ENCODE data around the gene PPIE.

The PPIE gene

GRCh38 chr1:39738622-39739366 is at the start of gene PPIE:
TSS of gene PPIE (plus strand) at chr1:39738882. CDS start at chr1:39738901, 19 bp downstream.
- DNase-seq = peak; percentile 82

GRCh38 chr1:39689214-39689613 is 49.5 kb upstream of the PPIE start:
- no peak for DNase-seq

- no peak for DNase-seq
Observed at GRCh38 chr1:39689635-39690034, 49.0 kb upstream of the PPIE start.

- DNase-seq = no peak
Observed at GRCh38 chr1:39690225-39690624, 48.5 kb upstream of the PPIE start.

- DNase-seq = no peak
Observed at GRCh38 chr1:39690794-39691382, 47.8 kb upstream of the PPIE start.

- peak; percentile 93 for DNase-seq
Observed at GRCh38 chr1:39691383-39692151, 47.1 kb upstream of the PPIE start, which contains the start of gene HPCAL4. TSS of gene HPCAL4 (minus strand) at chr1:39691433. CDS start at chr1:39684603, 6,830 bp downstream.

GRCh38 chr1:39692152-39693074 is 46.3 kb upstream of the PPIE start:
- DNase-seq = peak; percentile 55

GRCh38 chr1:39694026-39694425 is 44.7 kb upstream of the PPIE start:
- no peak for DNase-seq

- DNase-seq = no peak
Observed at GRCh38 chr1:39695016-39695415, 43.7 kb upstream of the PPIE start.

GRCh38 chr1:39696448-39696847 is 42.2 kb upstream of the PPIE start:
- DNase-seq = no peak

GRCh38 chr1:39698568-39698967 is 40.1 kb upstream of the PPIE start:
- no peak for DNase-seq

GRCh38 chr1:39699419-39699818 is 39.3 kb upstream of the PPIE start:
- DNase-seq = no peak

- DNase-seq = no peak
Observed at GRCh38 chr1:39700348-39700747, 38.3 kb upstream of the PPIE start.

- DNase-seq = peak; percentile 96
Observed at GRCh38 chr1:39701049-39701439, 37.6 kb upstream of the PPIE start.

- DNase-seq = no peak
Observed at GRCh38 chr1:39704757-39705156, 33.9 kb upstream of the PPIE start.

- DNase-seq = no peak
Observed at GRCh38 chr1:39707506-39707905, 31.2 kb upstream of the PPIE start.

GRCh38 chr1:39711104-39711965 is 27.3 kb upstream of the PPIE start:
- no peak for DNase-seq

- no peak for DNase-seq
Observed at GRCh38 chr1:39711966-39712340, 26.7 kb upstream of the PPIE start.

- no peak for DNase-seq
Observed at GRCh38 chr1:39713557-39713956, 25.1 kb upstream of the PPIE start.

- DNase-seq = no peak
Observed at GRCh38 chr1:39717809-39718208, 20.9 kb upstream of the PPIE start.

- peak; percentile 46 for DNase-seq
Observed at GRCh38 chr1:39720094-39720999, 18.3 kb upstream of the PPIE start.

Measured in DMS79 (cell line).